ENCODE results near the gene WWTR1. TPM values are rescaled to one million over a fixed set of nuclear protein-coding genes. Genes with fewer than 3 reads are reported as not detected.

WWTR1 gene
- total RNA-seq, 2 donors from 2014 or later = 17.3 to 18.5 TPM

DNA sequence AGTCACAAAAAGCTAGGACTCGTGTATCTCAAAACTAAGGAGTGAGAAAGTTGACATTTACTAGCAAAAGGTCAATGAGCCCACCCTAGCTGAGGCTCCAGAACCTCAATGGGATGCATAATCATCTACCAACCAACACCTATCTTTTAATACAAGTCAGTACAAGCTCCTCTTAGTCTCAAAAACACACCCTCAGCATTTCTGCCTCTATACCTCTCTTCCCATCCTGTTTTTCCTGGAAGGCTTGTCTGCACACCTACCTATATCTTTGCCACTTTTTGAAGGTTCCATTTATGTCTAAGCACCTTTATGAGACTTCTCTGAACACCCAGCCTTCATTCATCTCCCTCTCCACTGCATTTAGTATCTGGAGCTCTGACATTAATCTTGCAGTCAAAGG is 10.0 kb downstream of the WWTR1 start:
- Mint-ChIP-seq H3K27ac (no peak overlapping the region), H3K4me3 (no peak overlapping the region), H3K9me3 (peaks cover 5% of the 10 kb centered on the region), H3K4me1 (peaks cover 16% of the 10 kb centered on the region), H3K27me3 (ENCODE audit: insufficient read depth) (no peaks in the 10 kb centered on the region), H3K36me3 (ENCODE audit: low read depth) (peaks cover 36% of the 10 kb centered on the region)
- H3K27ac ChIP-seq (ENCODE audit: low read depth, low read length) = no peak overlapping the region
- peaks cover 4% of the 10 kb centered on the region for H3K9me3 ChIP-seq (ENCODE audit: control insufficient read depth, low read length)
- H3K27me3 ChIP-seq (ENCODE audit: control insufficient read depth, insufficient read depth, low read length, poor library complexity, severe bottlenecking) = no peaks in the 10 kb centered on the region
- no peak overlapping the region for H3K9ac ChIP-seq (ENCODE audit: extremely low read depth, low read length, poor library complexity, severe bottlenecking)
- peaks cover 40% of the 10 kb centered on the region for H3K36me3 ChIP-seq (ENCODE audit: control insufficient read depth, insufficient read depth, low read length)
- TF ChIP-seq, protein P1, sequence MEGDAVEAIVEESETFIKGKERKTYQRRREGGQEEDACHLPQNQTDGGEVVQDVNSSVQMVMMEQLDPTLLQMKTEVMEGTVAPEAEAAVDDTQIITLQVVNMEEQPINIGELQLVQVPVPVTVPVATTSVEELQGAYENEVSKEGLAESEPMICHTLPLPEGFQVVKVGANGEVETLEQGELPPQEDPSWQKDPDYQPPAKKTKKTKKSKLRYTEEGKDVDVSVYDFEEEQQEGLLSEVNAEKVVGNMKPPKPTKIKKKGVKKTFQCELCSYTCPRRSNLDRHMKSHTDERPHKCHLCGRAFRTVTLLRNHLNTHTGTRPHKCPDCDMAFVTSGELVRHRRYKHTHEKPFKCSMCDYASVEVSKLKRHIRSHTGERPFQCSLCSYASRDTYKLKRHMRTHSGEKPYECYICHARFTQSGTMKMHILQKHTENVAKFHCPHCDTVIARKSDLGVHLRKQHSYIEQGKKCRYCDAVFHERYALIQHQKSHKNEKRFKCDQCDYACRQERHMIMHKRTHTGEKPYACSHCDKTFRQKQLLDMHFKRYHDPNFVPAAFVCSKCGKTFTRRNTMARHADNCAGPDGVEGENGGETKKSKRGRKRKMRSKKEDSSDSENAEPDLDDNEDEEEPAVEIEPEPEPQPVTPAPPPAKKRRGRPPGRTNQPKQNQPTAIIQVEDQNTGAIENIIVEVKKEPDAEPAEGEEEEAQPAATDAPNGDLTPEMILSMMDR (conservative IDR thresholded peaks at IDR 0.05) = no peak
- H3K4me3 ChIP-seq (ENCODE audit: low read length) = no peak overlapping the region
- peaks cover 5% of the 10 kb centered on the region for H3K4me1 ChIP-seq (ENCODE audit: control insufficient read depth, insufficient read depth, low read length)
- DNase-seq = no peak
- 100% methylated on average over 1 of the region's 1 CpG for WGBS, 2 experiments (ENCODE audit: insufficient coverage in 1 of 2, insufficient read length in 1 of 2)

DNA sequence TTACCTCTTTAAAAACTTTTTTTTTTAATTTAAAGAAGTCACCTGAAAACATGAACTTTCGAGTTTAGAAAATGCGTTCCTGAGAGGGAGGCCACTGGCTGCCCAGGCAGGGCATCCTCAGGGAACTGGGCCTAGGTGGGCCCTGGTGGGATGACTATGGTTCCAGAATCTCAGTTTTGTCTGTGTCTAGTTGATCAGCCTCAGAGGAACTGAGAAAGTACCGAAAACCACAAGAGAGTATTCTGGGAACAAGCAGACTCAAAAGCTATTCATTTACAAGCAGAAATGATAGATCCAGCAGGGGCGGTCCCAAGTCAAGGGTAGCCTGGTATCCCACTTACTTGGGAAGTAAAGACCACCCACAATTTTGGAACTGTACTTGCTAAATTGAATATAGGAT is 10.5 kb downstream of the WWTR1 start:
- Mint-ChIP-seq H3K9me3 (peaks cover 5% of the 10 kb centered on the region), H3K4me3 (no peak overlapping the region), H3K36me3 (ENCODE audit: low read depth) (peaks cover 37% of the 10 kb centered on the region), H3K27me3 (ENCODE audit: insufficient read depth) (no peaks in the 10 kb centered on the region), H3K27ac (no peak overlapping the region), H3K4me1 (peaks cover 15% of the 10 kb centered on the region)
- TF ChIP-seq, protein P1 (conservative IDR thresholded peaks at IDR 0.05) = no peak
- DNase-seq = no peak
- Histone ChIP-seq H3K36me3 (ENCODE audit: control insufficient read depth, insufficient read depth, low read length) (peaks cover 40% of the 10 kb centered on the region), H3K4me1 (ENCODE audit: control insufficient read depth, insufficient read depth, low read length) (peaks cover 5% of the 10 kb centered on the region), H3K4me3 (ENCODE audit: low read length) (no peak overlapping the region), H3K9ac (ENCODE audit: extremely low read depth, low read length, poor library complexity, severe bottlenecking) (no peak overlapping the region), H3K27me3 (ENCODE audit: control insufficient read depth, insufficient read depth, low read length, poor library complexity, severe bottlenecking) (no peaks in the 10 kb centered on the region), H3K27ac (ENCODE audit: low read depth, low read length) (no peak overlapping the region), H3K9me3 (ENCODE audit: control insufficient read depth, low read length) (peaks cover 4% of the 10 kb centered on the region)
- WGBS, 2 experiments (ENCODE audit: insufficient coverage in 1 of 2, insufficient read length in 1 of 2) = 97 to 100% methylated on average over 3 to 4 of the region's 4 CpGs

DNA sequence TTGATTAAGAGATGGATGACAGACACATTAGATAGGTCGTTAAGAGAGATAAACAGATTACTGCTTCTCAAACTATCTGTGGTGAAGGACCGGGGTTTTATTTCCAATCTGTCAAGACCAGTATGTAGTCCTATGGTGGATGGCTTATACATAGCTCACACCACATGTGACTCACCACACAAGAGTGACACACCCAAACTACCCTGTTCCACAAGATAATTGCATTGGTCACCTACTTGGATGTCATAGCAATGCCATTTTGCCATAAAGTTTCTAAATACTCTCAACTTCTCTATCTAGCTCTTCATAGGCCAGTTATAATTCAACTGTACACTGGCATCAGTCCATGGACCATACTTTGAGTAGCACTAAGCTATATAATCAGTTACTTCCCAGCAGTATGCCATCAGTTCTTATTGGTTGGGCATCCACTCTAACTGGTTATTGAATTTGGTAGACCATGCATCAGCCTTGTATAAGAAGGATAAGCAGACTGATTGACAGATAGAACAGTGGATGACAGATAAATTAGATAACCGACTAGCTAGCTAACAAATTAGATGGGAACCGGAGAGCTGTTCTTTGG is 11.6 kb downstream of the WWTR1 start:
- WGBS, 2 experiments (ENCODE audit: insufficient coverage in 1 of 2, insufficient read length in 1 of 2) = 96 to 100% methylated on average over 3 to 4 of the region's 4 CpGs
- Histone ChIP-seq H3K27me3 (ENCODE audit: control insufficient read depth, insufficient read depth, low read length, poor library complexity, severe bottlenecking) (no peaks in the 10 kb centered on the region), H3K4me1 (ENCODE audit: control insufficient read depth, insufficient read depth, low read length) (peaks cover 5% of the 10 kb centered on the region), H3K4me3 (ENCODE audit: low read length) (no peak overlapping the region), H3K9ac (ENCODE audit: extremely low read depth, low read length, poor library complexity, severe bottlenecking) (no peak overlapping the region), H3K27ac (ENCODE audit: low read depth, low read length) (no peak overlapping the region), H3K9me3 (ENCODE audit: control insufficient read depth, low read length) (peaks cover 4% of the 10 kb centered on the region), H3K36me3 (ENCODE audit: control insufficient read depth, insufficient read depth, low read length) (peaks cover 32% of the 10 kb centered on the region)
- Mint-ChIP-seq H3K27me3 (ENCODE audit: insufficient read depth) (no peaks in the 10 kb centered on the region), H3K36me3 (ENCODE audit: low read depth) (peaks cover 30% of the 10 kb centered on the region), H3K9me3 (peaks cover 2% of the 10 kb centered on the region), H3K27ac (no peak overlapping the region), H3K4me1 (peaks cover 19% of the 10 kb centered on the region), H3K4me3 (no peak overlapping the region)
- TF ChIP-seq, protein P1 (conservative IDR thresholded peaks at IDR 0.05) = no peak
- no peak for DNase-seq

Measured in endodermal cell (in vitro differentiated cells).